ENCODE results near the gene DYNC1LI2.
"Not testable (repeated sequence)": the region's sequence is repeated elsewhere in the genome, so short reads cannot be mapped to it uniquely, and the experiment has no call there.

The DYNC1LI2 gene

DNA sequence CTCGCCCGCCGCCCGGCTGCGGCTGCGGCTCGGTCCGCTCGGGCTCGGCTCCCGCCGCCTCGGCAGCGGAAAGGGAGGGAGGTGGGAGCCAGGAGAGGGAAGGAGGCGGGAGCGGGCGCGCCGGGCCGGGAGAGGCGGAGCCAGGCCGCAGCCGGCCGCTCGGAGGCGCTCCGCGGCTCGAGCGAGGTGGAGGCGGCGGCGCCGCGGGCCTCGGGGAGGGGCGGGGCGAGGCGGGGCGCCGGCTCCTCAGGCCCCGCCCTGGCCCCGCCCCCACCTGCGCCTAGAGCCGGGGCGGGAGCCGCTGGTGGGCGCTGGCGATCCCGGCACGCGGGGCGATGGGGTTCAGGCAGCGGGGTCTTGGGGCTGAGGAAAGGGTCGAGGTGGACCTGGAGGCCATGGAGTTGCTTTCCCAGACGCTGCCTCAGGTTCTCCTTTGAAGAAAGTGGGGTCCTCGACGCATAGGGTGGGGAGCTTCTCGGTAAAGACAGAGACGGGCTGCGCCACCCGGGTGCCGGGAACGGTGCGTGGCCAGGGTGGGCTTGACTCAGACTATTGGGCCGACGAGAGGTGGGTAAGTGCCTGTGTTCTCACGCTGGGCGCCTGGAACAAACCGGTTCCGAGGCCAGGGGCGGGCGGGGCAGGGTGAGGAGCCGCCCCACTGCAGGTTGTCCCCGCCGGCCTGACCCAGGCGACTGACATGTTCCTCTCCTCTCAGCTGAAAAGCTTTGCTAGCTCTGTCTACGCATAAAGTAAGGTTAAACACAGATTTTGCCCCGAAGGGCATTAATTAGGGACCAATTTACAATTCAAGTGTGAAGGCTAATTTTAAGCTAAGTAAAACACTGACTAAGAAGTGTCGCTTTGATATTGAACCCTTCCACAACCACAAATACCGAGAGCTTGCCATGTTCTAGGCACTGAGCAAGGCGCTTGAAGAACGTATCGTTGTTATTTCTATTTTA, 54.5 kb downstream of the DYNC1LI2 start, which contains the start of gene CMTM4:
CMTM4 (minus strand) TSS at position 75 of the 962 bp plus-strand sequence. CDS start 218 bp downstream, outside the sequence.
- DNase-seq (ENCODE audit: low read depth): peak; percentile 72

DNA sequence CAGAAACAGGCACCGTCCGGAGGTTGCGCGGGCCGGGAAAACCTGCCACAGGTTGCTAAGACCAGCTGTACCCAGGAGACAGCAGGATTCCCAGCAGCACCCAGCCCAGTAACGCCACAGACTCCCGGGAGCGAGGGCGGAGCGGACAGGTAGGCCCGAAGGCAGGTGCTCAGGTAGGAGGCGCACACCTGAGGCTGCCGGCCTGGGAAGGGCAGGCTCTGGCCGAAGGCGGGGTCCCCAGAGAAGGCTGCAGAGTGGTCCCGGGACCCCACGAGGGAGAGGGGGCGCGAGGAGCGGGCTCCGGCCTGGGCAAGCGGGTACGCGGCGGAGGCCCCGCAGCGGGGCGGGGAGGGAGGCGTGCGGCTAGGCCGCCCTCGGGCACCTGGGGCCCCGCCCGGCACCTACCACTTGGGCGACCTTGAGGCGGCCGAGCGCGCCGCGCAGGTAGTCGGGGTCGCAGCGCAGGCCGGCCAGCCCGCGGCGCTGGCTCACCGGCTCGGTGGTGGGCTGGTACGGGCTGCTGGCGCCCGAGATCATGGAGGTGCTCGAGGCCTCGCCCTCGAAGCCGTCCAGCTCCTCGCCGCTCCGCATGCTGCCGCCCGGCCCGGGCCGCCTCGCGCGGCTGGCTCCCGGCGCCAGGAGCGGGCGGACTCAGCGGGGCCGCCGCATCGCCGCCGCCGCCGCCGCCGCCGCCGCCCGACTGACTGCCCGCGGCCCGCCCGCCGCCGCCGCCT, 55.3 kb downstream of the DYNC1LI2 start:
- peak; percentile 6 for DNase-seq (ENCODE audit: low read depth)

DNA sequence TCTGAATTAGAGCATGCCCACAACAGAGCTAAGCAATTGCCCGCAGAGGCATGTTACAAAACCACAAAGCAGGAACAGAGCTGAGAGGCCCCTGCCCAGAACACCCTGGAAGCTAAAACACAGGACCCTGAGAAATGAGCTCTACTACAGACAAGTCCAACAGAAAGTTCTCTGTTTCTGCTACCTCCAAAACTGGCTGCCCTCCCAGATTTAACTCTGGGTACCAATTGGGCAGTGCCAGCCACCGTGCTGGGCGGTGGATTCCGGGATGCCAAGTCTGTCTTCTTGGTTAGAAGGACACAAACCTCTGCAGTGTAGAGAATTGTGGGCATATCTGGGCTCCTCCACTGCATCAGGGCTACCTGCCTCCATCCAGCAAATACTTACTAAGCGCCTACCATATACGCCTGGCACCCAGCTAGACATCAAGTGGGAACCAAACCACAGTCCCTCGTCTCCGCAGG, 55.9 kb downstream of the DYNC1LI2 start:
- no peak for DNase-seq (ENCODE audit: low read depth)

DNA sequence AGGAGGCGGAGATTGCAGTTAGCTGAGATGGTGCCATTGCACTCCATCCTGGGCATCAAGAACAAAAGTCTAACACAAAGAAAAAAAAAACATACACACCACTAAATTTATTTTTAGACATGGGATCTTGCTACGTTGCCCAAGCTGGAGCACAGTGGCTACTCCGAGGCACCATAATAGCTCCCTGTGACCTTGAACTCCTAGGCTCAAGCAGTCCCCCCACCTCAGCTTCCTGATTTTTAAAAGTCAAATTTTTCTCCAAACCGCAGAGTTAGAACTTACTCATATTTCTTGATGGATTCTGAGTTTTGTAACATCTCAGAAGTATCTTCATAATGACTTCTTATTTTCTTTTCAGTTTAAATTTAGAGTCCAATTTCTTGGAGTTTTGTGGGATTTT, 58.3 kb downstream of the DYNC1LI2 start:
- DNase-seq (ENCODE audit: low read depth): no peak

DNA sequence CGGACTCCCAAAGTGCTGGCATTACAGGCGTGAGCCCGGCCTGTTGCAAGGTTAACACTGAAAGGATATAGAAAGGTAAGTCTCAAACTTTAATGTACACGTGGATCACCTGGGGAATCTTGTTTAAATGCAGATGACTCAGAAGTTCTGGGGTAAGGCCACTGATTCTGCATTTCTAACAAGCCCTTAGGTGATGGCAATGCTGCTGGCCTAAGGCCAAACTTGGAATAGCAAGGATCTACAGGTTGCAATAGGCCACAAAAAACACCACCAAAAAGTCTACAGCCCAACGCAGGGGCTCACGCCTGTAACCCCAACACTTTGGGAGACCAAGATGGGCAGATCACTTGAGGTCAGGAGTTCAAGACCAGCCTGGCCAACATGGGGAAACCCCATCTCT, 59.1 kb downstream of the DYNC1LI2 start:
- DNase-seq (ENCODE audit: low read depth): no peak

DNA sequence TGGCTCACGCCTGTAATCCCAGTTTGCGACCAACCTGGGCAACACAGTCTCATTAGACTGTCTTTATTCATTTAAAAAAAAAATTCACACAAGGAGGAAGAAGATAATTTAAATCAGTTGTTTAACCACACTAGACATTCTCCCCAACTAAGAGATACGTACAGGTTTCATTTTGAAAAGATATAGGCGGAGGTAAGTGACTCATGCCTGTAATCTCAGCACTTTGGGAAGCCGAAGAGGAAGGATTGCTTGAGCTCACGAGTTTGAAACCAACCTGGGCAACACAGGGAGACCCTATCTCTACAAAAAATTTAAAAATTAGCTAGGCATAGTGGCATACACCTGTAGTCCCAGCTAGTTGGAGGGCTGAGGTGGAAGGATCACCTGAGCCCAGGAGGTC, 60.2 kb downstream of the DYNC1LI2 start:
- DNase-seq (ENCODE audit: low read depth): no peak

DNA sequence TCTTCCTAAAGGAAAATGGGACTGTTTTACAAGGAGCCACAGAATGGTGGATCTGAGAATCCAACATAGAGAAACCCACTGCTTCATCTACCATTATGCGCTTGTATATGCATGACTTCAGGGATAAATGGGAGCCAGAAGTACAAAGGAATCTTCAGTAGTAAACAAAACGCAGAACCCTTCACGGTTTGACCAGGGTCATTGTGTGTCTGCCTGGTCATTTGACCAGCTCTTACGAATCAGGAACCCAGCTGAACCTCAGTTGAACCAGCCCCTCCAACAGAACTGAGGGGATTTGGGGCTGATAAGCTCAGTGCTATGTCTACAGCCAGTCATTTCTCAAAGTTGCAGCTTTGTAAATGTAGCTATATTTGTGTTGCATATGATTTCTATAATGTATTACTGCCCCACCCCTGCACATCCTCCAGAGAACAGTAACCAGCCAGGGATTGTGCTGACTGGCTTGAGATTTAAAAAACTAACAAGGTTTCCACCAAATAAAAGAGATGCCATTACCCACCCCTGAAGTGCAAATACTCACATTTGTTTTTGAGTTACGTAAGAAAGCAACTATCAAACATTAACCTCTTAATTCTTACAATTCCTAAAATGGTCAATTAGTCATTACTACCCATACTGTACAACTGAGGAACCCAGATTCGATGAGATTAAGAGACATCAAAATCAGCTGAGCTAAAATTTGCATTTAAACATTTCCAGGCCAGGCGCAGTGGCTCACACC, 61.1 kb downstream of the DYNC1LI2 start:
- DNase-seq (ENCODE audit: low read depth): no peak

DNA sequence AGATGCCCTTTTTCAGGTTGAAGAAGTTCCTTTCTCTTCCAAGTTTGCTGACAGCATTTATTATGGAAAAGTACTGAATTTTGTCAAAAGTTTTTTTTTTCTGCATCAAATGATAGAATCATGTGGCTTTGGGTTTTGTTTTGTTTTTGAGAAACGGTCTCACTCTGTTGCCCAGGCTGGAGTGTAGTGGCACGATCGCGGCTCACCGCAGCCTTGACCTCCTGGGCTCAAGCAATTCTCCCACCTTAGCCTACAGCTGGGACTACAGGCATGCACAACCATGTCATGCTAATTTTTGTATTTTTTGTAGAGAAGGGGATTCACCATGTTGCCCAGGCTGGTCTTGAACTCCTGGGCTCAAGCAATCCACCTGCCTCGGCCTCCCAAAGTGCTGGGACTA, 62.1 kb downstream of the DYNC1LI2 start:
- no peak for DNase-seq (ENCODE audit: low read depth)

DNA sequence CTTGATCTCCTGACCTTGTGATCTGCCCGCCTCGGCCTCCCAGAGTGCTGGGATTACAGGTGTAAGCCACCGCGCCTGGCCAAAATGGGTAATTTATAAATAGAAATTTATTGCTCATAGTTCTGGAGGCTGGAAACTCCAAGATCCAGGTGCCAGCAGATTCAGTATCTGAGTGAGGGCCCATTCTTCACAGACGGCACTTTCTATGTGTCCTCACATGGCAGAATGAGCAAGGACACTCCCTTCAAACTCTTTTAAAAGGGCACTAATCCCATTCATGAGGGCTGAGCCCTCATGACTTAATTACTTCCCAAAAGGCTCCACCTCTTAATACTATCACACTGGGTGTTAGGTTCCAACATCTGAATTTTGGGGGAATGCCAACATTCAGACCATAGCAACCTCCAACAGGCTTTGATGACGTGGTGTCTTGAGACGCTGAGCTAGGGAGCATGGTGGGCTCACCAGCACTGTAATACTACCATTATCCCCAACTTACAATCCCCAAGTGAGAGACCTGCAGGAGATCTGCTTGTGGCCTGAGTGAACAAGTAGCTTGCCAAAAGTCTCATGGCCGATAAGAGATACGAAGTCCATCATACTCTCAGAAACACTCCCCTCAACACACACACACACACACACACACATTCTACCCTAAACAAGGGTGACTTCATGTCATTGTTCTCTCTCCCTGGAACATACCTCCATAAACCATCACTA, 63.3 kb downstream of the DYNC1LI2 start:
- DNase-seq (ENCODE audit: low read depth): no peak

DNA sequence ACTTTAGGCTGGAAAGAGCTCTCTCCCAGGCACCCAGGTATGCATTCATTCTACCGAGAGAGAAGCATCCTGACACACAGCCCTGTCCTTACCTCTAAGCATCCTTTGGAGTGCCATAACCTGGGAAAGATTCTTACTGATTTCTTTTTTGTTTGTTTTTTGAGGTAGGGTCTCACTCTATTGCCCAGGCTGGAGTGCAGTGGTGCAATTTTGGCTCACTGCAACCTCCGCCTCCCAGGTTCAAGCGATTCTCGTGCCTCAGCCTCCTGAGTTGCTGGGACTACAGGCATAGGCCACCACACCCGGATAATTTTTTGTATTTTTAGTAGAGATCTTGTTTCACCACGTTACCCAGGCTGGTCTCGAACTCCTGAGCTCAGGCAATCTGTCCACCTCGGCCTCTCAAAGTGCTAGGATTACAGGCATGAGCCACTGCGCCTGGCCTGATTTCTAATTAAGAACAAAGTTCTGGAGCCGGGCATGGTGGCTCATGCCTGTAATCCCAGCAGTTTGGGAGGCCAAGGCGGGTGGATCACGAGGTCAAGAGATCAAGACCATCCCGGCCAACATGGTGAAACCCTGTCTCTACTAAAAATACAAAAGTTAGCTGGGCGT, 65.8 kb downstream of the DYNC1LI2 start:
- DNase-seq (ENCODE audit: low read depth): not testable (repeated sequence)

DNA sequence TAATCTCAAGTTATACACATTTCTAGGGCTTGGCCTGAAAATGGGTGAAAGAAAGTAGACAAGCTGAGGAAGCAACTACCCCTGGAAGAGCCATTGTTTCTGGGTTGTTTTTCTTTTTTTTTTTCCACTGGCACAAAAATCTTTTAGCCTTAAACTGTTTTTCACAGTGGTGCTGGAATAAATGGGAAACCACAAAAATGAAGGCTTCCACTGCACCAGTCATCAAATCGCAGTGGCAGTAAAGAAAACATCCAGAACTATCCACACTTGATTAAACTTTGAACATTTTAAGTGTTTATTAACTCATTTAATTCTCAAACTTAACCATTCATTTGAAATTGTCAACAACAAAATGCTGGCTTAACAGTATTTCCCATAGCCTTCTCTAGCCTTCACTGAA, 69.1 kb downstream of the DYNC1LI2 start:
- DNase-seq (ENCODE audit: low read depth): no peak

DNA sequence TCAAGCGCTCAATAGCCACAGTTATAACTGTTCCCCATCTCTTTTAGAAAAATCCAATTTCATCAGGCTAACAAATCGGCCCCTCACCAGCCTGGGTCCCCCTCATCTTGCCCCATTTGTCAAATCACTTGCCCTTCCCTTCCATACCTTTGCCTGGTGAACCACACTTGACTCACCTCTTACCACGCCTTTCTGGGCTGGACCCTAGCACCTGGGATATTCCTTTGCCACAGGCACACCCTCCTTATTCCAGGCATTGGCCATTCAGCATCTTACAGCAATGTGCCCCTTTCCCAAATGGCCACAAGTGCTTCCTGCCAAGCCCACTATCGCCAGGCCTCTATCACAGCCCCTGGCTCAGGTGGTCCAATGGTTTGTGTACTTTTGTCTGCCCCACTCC, 69.7 kb downstream of the DYNC1LI2 start:
- DNase-seq (ENCODE audit: low read depth): no peak

DNA sequence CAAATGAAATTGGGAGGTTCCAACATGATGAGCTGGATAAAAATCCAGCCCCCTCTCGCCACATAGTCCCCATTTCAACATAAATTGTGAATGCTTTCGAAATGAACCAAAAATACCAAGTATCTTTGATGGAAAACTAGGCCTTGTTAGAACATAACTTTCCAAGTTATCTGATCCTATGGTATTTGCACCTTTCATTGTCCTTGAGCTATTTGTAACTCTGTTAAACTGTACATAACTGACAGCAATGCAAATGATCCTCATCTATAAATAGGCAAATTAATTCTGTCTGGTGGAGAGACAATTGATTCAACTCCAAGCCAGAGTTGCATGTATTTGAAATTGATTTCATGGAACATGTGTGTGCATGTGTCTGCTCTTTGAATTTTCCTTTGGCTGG, 73.1 kb downstream of the DYNC1LI2 start:
- no peak for DNase-seq (ENCODE audit: low read depth)

DNA sequence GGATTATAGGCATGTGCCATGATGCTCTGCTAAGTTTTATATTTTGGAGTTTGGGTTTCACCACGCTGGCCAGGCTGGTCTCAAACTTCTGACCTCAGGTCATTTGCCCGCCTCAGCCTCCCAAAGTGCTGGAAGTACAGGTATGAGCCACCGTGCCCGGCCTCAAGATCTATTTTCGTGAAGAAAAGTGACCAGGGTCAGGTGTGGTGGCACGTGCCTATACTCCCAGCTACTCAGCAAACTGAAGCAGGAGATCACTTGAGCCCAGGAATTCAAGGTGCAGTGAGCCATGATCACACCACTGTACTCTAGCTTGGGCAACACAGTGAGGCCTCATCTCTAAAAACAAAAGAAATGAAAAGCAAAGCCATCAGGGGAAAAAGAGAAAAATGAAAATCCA, 73.6 kb downstream of the DYNC1LI2 start:
- DNase-seq (ENCODE audit: low read depth): no peak

DNA sequence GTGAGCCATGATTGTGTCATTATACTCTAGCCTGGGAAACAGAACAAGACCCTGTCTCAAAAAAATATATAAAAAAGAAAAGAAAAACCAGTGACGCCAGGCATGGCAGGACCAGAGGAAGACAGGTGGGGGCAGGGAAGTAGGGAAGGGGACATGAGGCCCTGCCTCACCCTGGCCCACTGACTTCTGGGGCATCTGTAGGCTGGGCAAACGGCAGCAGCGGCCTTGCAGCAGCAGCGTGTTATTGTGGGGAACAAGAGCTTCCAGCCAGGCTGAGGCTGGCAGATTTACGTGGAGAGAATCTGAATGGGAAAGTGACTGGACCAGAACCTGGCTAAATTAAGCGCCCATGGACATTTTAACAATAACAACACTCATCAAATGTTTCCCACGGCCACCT, 74.2 kb downstream of the DYNC1LI2 start:
- no peak for DNase-seq (ENCODE audit: low read depth)

DNA sequence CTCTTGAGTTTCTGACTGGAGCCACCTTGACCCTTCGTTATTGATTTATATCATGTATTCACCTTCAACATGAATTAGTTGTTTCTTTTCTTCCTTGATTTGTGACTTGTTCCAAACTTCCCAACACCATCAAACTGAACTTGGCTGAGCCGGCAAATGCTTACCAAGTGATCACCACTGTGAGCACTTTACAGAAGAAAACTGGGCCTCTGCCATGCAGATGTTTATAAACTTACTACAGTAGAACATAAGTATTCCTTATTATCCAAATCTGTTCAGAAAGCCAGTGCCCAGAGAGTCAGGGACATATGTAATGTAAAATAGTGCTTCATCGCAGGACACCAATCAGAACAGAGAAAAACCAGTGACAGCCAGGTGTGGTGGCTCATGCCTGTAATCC, 74.8 kb downstream of the DYNC1LI2 start:
- DNase-seq (ENCODE audit: low read depth): no peak

DNA sequence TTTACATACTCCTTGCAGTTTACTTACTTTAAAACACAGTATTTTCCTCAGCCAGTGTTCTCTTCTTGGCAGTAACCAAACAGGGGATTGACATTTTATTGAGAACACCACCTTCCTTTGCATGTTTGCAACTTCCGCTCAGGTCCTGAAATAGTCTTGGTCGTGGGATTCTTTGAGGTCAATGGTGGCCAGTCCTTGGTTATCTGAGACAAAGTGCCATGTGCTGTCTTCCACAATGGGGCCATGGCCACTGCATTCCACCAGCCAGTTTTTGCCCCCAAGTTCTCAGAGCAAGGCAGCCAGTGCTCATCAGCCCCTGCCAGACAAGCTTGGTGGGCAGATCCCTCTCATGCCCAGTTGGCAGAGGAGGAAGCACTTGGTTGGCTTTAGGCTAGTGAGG, 77.7 kb downstream of the DYNC1LI2 start:
- DNase-seq (ENCODE audit: low read depth): no peak
